HPDE6-E6E7 (cell line): Measurements from ENCODE around the gene PREX1.

Experiments
- DNase-seq: peaks from one replicate; pipeline ENCODE4 v3.0.0; 2011; ENCODE audit warnings: missing footprints; ENCODE audit errors: extremely low spot score

The PREX1 gene

DNA sequence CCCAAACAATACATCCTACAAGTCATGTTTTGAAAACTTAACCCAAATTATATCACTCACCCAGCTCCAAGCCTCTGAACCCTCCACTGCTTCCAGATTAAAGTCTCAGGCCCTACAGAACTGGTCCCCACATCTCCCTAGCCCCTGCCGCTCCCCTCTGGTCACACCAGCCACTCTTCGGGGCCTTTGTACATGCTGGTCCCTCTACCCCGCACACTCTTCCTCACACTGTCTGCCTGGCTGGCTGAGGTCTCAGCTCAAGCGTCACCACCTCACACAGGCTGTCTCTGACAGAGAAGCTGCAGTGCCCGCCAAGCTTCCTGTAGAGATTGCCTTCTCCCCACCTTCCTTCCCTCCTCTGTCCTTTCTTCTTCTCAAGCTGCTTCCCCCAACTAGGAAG is 192.4 kb downstream of the PREX1 start:
- no peak for DNase-seq

GRCh38 chr20:48634641-48635040 is 193.2 kb downstream of the PREX1 start:
- no peak for DNase-seq

- no peak for DNase-seq
Observed at GRCh38 chr20:48633620-48634257, 194.1 kb downstream of the PREX1 start.

DNA sequence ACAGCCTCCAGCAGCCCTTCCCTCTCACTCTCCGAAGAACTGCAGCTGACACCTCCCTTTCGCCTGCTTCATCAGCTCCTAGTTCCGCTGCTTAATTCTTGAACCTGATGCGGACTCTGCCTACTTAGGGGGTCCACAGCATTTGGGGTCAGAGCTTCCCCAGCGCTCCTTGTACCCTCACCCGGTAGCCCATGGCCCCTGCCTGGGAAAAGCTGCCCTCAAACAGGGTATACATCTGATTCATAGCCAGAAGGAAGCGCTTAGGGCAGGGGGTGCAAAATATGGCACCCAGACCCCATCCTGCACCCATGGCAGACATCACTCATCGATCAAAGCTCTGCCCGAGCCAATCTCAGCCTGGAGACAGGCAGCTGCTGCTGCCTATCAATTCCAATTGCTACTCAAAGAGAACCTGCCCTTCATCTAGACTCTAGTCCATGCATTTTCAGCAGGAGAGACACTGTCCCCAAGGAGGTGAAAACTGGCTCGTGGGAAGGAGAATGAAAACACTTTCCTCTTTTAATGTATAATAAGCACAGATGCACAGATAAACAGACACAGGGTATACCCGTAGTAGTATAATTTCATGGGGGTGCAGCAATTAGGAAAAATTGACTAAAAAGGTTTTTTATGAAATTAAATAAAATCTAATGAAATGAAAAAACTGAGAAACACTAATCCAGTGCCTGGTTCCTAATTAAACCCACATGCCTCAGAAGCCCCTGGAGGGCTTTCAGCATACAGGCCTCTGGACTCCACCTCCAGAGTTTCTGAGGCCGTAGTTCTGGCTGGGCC is 194.8 kb downstream of the PREX1 start:
- no peak for DNase-seq

DNA sequence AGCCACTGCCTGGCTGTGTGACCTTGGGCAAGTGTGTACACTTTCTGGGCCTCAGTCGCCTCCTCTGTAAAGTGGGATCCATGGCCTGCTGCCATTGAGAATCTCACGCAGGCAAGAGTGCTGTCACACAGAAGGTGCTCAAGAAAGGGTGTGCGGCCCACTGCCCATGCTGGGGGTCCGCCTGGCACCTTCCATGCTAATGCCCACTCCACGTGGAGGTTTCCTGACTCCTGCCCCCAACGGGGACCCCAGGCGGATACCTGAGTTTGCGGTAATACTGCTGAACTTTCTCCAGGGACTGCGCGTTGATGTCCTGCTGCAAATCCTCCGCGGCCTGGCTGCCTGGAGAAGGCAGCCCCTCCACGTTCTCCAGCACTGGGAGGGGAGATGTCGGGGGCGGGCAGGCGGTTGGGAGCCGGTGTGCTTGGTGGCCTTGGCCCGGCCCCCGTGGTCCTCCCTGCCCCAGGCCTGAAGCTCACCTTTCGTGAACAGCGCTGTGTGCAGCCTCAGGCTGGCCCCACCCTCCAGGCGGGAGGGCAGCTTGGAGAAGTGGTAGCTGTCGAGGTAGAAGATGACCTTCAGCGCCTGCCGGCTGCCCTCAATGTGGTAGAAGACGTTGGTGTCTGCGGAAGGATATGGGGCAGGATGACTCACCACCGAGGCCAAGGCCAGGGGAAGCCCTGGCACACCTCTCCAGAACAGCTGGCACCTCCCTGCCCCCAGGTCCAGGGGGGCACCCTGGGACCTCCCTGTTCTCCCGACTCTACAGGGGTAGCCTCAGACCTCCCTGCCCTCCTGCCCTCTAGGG is 195.6 kb downstream of the PREX1 start:
- no peak for DNase-seq

- no peak for DNase-seq
Observed at GRCh38 chr20:48631114-48632016, 196.4 kb downstream of the PREX1 start.

DNA sequence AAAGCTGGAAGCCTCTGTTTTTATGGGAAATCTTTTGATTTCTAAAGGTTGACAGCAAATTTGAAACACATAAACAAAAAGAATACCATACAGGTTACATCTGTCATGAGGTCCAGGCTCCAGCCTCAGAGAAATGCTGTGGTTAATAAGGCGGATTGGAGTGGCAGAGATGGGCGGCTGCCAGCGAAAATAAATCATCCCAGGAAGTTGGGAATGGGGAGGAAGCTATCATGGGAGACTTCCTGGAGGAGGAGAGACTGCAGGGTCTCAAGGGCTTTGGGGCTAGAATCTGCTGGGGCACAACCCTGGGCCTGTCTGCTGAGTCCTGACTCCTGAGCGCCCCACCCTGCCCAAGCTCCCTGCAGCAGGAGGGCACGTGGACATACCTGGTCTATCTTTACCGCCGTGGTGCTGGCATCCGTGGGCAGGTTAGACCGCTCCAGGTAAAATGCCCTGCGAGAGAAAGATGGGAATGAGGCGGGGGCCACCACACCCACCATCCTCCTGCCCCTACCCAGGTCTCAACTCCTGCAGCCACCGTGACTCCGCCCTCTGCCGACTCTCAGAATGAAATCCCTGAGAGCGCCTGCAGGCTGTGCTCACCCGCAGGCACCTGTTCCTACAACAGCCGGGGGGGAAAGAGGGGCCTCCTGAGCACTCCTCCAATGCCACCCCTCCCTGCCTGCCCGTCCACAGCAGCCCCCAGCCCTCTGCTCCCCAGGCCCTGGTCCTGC is 197.3 kb downstream of the PREX1 start:
- no peak for DNase-seq

GRCh38 chr20:48629960-48630315 is 197.9 kb downstream of the PREX1 start:
- no peak for DNase-seq

DNA sequence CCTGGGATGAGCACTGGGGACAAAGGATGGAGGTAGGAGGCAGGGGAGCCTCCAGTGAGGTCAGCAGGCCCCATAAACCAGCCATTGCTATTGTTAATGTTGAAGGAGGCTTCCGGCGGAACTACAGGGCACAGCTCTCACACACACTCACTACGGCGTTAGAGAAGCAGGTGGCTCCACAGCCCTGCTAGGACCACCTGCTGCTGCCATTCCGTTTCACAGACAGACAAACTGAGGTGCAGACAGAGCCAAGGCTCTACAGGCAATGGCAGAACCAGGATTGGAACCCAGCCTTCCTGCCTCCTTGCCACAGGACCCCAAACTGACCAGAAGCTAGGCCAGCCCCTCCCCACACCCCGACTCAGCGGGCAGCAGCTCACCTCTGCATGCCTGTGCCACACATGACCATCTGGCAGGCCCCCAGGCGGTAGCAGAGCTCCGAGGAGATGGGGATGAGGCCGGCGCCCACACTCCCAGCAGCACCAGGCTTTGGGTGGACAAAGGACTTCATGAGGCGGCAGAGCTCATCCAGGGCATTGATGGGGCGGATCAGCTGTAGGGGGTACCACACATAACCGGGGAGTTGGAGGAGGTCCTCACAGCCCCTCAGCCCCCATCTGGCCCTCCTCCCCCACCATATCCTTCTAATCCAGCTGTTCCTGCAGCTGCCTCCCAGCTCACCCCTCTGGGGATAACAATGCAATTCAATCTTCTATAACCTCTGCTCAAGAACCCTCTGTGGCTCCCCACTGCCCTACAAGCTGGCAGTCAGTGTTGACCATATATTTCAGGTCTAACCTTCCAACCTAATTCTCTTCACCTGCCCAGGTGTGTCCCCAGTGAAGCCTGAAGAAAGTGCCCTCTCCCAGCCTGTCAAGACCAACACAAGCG is 198.5 kb downstream of the PREX1 start:
- DNase-seq = no peak

DNA sequence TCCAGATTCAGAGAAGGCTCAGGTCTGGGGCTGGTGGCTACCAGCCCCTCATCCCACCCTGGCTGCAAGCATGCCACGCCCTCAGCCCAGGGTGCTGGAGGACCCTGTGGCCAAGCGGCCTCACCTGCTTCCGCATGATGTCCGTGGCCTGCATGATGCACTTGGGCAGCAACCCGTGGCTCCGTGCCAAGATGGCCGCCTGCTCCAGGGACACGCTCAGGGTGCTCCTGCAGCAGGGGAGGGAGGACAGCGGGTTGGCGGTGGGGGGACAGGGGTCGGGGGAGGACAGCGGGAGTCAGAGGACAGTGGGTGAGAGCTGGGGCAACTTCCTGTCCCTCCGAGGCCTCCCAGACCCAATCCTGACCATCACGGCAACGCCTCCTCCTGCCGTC is 200.1 kb downstream of the PREX1 start:
- no peak for DNase-seq

- DNase-seq = no peak
Observed at GRCh38 chr20:48626938-48627736, 200.7 kb downstream of the PREX1 start.

DNA sequence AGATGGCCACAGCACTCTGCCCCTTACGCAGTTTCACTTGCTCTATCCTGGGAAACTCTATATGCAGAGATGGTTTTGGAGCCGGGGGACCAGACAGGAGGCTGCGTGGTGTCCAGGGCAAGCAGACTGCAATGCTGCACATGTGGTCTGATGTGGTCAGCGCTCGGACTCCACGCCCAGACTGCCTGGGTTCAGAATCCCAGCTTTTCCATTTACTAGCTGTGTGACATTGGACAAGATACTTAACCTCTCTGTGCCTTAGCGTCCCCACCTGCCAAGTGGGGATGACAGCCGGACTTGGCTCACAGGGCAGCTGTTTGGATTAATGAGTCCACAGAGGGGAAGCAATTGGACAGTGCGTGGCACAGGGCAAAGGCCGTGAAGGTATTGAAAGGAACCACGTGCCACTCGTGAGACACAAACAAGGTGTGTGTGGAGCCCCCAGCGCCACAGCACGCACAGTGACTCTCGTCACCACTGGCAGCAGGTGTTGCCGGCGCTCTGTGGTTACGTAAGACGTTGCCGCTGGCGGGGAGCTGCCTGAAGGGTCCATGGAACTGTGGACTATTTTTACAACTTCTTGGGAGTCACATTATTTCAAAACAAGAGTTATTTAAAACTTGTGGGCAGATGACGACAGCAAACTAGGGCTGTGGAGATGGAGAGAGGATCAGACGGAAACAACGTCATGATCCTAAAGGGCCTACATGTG is 201.4 kb downstream of the PREX1 start:
- no peak for DNase-seq

DNA sequence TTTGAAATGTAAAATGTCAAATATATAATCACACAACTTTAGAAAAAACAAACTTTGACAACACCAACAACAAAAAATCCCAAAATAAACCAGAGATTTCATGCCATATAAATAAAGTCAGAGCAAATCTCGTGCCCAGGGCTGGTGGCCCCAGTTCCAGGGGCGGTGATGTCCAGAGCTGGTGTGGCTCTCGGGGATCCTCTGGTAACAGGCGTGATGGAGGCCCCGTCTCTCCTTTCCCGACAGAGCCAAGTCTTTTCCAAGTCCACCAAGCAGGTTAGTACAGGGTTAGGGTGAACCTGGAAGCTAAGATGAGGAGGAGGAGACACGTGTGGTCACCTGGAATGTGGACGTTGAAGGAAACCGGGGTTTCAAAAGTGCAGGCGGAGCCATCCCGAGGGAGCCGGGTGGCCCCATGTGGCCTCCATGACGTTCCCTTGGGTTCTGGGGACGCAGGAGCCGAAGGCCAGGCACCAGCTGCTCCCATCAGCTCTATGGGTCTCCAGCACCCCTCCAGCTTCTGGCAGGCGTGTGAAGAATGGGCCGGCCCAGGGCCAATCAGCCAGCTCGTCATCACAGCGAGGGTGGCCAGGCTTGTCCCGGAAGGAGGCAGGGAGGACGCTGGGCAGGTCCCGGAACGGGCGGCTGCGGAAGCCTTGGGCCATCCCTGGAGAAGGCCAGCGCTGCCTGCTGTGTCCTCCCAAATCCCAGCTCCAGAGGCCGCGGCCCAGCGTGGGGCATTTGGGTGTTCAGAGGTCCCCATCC is 202.5 kb downstream of the PREX1 start:
- no peak for DNase-seq

GRCh38 chr20:48624315-48625020 is 203.3 kb downstream of the PREX1 start:
- DNase-seq = no peak

DNA sequence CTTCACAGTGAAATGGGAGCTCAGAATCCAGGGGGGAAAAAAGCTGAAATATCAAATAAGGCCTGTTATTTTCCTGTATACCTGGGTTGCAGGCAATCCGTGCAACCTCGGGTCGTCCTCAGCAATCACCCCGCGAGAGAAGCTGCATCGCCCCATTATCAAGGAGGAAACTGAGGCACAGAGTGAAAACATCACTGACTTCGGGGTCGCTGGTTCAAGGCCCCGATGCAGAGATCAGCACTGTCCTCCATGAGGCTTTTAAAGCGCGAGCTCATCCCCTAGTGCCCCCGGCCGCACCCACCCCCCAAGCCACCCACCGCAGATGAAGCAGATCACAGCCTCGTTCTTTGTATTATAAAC is 203.9 kb downstream of the PREX1 start:
- no peak for DNase-seq

DNA sequence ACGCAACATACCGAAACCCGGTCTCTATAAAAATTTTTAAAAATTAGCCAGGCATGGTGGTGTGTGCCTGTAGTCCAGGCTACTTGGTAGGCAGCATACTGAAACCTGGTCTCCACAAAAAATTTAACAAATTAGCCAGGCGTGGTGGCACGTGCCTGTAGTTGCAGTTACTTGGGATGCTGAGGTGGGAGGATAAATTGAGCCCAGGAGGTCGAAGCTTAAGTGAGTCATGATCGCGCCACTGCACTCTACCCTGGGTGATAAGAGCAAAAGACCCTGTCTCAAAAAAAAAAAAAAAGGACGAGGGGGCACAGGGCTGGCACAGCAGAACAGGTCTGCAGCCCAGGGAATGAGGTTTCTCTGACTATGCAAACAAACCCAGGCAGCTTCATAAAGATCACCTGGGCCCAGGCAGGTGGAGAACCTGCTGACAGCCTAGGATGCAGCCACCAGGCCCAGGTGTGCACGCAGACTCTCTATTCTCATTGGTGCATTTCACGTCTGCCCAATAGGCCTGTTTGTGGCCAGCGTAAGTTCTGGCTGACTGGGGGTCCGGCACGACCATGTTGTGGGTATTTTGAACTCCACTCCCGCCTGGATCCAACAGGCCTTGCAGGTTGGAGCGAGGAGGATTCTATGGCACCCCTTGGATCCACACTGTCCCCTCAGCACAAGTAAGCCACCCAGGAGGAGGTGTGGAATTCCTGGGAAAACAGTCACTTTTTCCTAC is 204.5 kb downstream of the PREX1 start:
- no peak for DNase-seq

DNA sequence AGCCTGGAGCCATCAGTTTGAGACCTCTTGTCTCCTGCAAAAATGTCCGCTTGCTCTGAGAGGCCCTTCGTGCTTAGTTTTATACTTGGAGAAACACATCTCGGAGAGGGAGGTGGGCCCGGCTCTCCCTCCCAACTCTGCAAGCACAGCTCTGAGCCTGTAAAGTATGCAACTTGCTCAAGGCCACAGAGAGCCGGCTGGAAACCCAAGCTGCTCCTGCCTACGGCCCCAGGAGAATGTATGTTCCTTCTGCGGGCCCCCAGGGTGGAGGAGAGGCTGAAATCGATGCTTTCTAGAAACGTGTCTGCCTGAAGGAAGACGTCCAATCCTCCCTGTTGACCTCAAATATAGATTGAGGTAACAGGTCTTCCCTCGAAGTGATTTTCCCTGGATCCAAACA is 205.4 kb downstream of the PREX1 start:
- no peak for DNase-seq
